ENCODE data around the gene R3HCC1L. TPM values are rescaled to one million over a fixed set of nuclear protein-coding genes. Genes with fewer than 3 reads are reported as not detected.

The R3HCC1L gene
- total RNA-seq (2022) (10.7 and 12.2 TPM in 2 replicates), Bru-seq, nascent RNA (percentile 85 among the genes with signal in this experiment), BruChase-seq, experiment 1, labeled RNA remaining after a 6-hour chase (percentile 65 among the genes with signal in this experiment), BruChase-seq, experiment 2, labeled RNA remaining after a 2-hour chase (percentile 77 among the genes with signal in this experiment)
- long read RNA-seq, partial matches to known transcripts = 3 of 30 reads
- long read RNA-seq, other reads (novel, unspliced or antisense) = 23 of 30 reads

DNA sequence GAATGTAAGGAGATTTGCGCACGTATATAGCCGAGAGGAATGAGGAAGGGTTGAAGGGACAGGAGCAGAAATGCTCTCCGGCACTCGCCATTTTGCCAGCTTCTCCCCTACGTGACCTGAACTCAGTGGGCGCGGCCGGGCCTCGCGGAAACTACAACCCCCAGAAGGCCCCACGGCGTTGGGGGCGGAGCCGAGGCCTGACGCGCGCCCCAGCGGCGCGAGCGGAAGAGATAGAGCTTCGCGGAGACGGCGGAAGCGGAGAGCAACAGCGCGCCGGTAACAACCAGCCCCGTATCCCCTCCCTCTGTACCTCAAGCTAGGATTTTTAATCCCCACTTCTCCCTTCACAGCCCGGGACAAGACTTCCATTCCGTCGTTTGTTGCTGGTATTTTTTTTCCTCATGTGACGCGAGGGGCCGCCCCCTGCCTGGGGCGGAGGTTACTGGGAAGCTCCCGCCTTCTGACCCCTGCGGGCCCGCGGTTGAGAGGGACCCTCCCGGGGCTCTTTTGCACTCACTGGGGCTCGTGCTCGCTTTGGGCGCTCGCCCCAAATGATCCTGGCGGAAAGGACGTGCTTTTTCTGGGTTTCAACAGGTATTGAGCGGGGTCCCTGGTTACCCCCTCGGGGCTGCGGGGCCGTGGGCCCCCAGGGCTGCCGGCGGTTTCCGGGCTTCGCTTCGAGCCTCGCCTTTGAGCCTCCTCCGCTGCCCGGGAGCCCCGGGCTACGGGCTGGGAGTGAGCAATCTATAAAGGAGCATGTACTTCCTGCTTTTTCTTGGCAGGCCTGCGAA, at the start of gene R3HCC1L:
R3HCC1L (plus strand) TSS at position 227 of the 791 bp plus-strand sequence. CDS start 73,458 bp downstream, outside the sequence.
- no peaks in the 10 kb centered on the region for H3K36me3 Mint-ChIP-seq (ENCODE audit: insufficient read depth, unreplicated experiment)
- intact Hi-C loops (cut with micrococcal nuclease) = loop anchor here (1.0 kb wide), 1 partner anchor 50 kb away; no protein-coding TSS in a partner anchor
- POLR2A ChIA-PET = interaction anchor here (0.5 to 1.7 kb wide), 14 partner anchors 8 to 505 kb away, joined by 3 to 9 read pairs (median 3); partner anchors contain the start of genes AVPI1 and PYROXD2
- H3K9me3 Mint-ChIP-seq (ENCODE audit: unreplicated experiment) = no peaks in the 10 kb centered on the region
- no TSS peak for BruUV-seq (replicated peaks)
- TF ChIP-seq, protein P1, sequence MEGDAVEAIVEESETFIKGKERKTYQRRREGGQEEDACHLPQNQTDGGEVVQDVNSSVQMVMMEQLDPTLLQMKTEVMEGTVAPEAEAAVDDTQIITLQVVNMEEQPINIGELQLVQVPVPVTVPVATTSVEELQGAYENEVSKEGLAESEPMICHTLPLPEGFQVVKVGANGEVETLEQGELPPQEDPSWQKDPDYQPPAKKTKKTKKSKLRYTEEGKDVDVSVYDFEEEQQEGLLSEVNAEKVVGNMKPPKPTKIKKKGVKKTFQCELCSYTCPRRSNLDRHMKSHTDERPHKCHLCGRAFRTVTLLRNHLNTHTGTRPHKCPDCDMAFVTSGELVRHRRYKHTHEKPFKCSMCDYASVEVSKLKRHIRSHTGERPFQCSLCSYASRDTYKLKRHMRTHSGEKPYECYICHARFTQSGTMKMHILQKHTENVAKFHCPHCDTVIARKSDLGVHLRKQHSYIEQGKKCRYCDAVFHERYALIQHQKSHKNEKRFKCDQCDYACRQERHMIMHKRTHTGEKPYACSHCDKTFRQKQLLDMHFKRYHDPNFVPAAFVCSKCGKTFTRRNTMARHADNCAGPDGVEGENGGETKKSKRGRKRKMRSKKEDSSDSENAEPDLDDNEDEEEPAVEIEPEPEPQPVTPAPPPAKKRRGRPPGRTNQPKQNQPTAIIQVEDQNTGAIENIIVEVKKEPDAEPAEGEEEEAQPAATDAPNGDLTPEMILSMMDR (IDR thresholded peaks at IDR 0.05; ENCODE audit: unreplicated experiment) = no peak
- H3K4me3 Mint-ChIP-seq (ENCODE audit: unreplicated experiment) = peak within 1 kb of the TSS; percentile 75
- H3K27me3 Mint-ChIP-seq (ENCODE audit: insufficient read depth, unreplicated experiment) = no peaks in the 10 kb centered on the region
- H3K4me1 Mint-ChIP-seq (ENCODE audit: insufficient read depth, unreplicated experiment) = peaks cover 11% of the 10 kb centered on the region
- CTCF ChIA-PET = interaction anchor here (0.7 to 1.1 kb wide), 3 partner anchors 33 to 155 kb away, joined by 3 read pairs; no protein-coding TSS in a partner anchor
- peak; percentile 89 for DNase-seq (ENCODE audit: unreplicated experiment)
- peak within 1 kb of the TSS; percentile 95 for H3K27ac Mint-ChIP-seq (ENCODE audit: low read depth, unreplicated experiment)

DNA sequence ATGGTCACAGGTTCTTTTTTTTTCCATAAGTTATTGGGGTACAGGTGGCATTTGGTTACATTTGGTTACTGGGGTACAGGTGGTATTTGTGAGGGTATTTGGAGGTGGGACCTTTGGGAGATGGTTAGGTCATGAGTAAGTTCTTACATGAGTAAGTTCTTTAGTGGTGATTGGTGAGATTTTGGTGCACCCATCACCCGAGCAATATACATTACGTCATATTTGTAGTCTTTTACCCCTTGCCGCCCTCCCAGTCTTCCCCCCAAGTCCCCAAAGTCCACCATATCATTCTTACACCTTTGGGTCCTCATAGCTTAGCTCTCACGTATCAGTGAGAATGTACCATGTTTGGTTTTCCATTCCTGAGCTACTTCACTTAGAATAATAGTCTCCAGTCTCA, 49.2 kb upstream of the R3HCC1L start:
- H3K36me3 Mint-ChIP-seq (ENCODE audit: insufficient read depth, unreplicated experiment) = no peaks in the 10 kb centered on the region
- H3K4me3 Mint-ChIP-seq (ENCODE audit: unreplicated experiment) = no peak overlapping the region
- TF ChIP-seq, protein P1 (IDR thresholded peaks at IDR 0.05; ENCODE audit: unreplicated experiment) = no peak
- peaks cover 32% of the 10 kb centered on the region for H3K27me3 Mint-ChIP-seq (ENCODE audit: insufficient read depth, unreplicated experiment)
- intact Hi-C loops (cut with micrococcal nuclease) = no loop called here
- no TSS peak for BruUV-seq (replicated peaks)
- DNase-seq (ENCODE audit: unreplicated experiment) = no peak
- no peaks in the 10 kb centered on the region for H3K9me3 Mint-ChIP-seq (ENCODE audit: unreplicated experiment)
- ChIA-PET CTCF (no interaction called here), POLR2A (no interaction called here)
- no peak overlapping the region for H3K27ac Mint-ChIP-seq (ENCODE audit: low read depth, unreplicated experiment)
- H3K4me1 Mint-ChIP-seq (ENCODE audit: insufficient read depth, unreplicated experiment) = no peaks in the 10 kb centered on the region

DNA sequence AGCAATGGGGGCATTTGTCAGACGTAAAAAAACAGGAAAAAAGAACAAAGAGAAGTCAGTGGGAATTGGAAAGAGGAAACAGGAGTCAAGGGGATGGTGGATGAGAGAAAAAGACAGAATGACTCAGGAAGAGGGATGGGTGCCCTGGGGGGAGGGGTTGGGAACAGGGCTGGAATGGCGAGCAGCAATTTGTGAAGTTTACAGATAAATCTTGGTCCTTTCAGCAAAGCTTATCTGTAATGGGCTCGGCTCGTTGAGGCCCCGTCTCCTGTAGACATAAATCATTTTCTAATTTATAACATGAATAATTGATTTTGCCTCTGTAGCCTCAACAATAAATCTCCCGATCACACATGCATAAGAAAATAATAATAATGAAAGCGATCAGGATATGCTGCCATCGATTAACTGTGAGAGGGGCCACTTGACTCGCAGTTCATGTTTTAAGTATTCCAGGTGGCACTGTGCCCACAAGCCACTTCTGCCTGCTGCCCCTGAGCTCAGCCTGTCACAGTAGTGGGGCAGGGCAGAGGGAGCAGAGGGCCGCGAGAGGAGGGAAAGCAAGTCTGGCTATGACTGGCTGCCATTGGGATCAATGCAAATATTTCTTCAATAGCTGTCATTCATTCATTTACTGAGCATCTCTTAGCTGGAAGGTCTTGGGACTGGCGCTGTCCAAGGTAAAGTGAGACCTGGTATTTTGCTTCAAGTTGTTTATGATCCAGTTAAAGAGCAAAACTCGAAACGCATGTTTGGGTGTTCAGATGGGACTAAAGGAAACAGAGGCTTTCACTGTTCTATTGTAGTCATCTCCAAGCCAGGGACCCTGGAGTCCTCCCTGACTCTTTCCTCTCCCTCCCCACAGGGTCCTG, 47.4 kb upstream of the R3HCC1L start:
- Mint-ChIP-seq H3K27ac (ENCODE audit: low read depth, unreplicated experiment) (no peak overlapping the region), H3K4me3 (ENCODE audit: unreplicated experiment) (no peak overlapping the region), H3K27me3 (ENCODE audit: insufficient read depth, unreplicated experiment) (peaks cover 14% of the 10 kb centered on the region), H3K36me3 (ENCODE audit: insufficient read depth, unreplicated experiment) (no peaks in the 10 kb centered on the region), H3K9me3 (ENCODE audit: unreplicated experiment) (no peaks in the 10 kb centered on the region), H3K4me1 (ENCODE audit: insufficient read depth, unreplicated experiment) (no peaks in the 10 kb centered on the region)
- TF ChIP-seq, protein P1 (IDR thresholded peaks at IDR 0.05; ENCODE audit: unreplicated experiment) = no peak
- intact Hi-C loops (cut with micrococcal nuclease) = no loop called here
- CTCF ChIA-PET = interaction anchor here (0.8 to 1.5 kb wide), 2 partner anchors 42 to 172 kb away, joined by 3 to 4 read pairs; no protein-coding TSS in a partner anchor
- BruUV-seq (replicated peaks) = no TSS peak
- POLR2A ChIA-PET = no interaction called here
- peak; percentile 16 for DNase-seq (ENCODE audit: unreplicated experiment)

All from MCF 10A (cell line).